HUES64 (cell line): ENCODE results near the gene NEBL.

Source experiments
- H3K27ac ChIP-seq: 2 replicates; pipeline ENCODE4 v1.7.0; 2013; ENCODE audit warnings: low read depth, low read length, inconsistent platforms
- H3K27me3 ChIP-seq: 2 replicates; pipeline ENCODE4 v1.6.1; 2013; ENCODE audit warnings: mild to moderate bottlenecking, low read length; ENCODE audit not compliant: insufficient read depth
- H3K36me3 ChIP-seq: 2 replicates; pipeline ENCODE4 v1.6.1; 2013; ENCODE audit warnings: mild to moderate bottlenecking, low read length; ENCODE audit not compliant: insufficient read depth
- H3K4me1 ChIP-seq: 2 replicates; pipeline ENCODE4 v1.6.1; 2013; ENCODE audit warnings: mild to moderate bottlenecking, low read length, moderate library complexity; ENCODE audit not compliant: insufficient read depth
- H3K4me3 ChIP-seq: 2 replicates; pipeline ENCODE4 v1.5.1; 2013; ENCODE audit warnings: mild to moderate bottlenecking, low read length, moderate library complexity
- H3K9ac ChIP-seq: 2 replicates; pipeline ENCODE4 v1.6.1; 2013; ENCODE audit warnings: mild to moderate bottlenecking, low read depth, low read length
- H3K9me3 ChIP-seq: 2 replicates; pipeline ENCODE4 v1.6.1; 2013; ENCODE audit warnings: low read depth, low read length; ENCODE audit not compliant: insufficient read depth
- WGBS: fragments of 150-250, 120-280 bp; methylation state at CpG from one replicate; pipeline ENCODE4 v1.1.7; 2013; ENCODE audit warnings: missing lambda C conversion rate; 5-methylcytosine and 5-hydroxymethylcytosine counted together

NEBL gene

DNA sequence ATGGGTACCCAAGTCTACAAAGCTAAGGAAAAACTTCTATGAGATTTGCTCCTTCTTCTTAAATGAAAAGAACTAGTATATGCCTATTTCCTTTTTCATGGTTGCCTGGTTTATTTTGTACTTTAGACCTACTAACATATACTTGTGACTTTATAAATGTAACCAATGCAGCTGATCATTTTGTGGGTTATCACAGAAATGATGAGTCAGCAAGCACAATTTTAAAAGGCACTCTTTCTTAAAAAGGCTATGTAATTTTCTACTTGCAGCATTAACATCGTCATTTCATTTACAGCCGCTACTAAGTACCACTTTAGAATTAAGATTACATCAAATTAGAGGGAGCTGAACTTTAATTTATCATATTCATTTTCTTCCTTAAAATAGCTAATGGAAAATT, 13.6 kb downstream of the NEBL start:
- Histone ChIP-seq H3K27me3 (no peaks in the 10 kb centered on the region), H3K9ac (no peak overlapping the region), H3K9me3 (no peaks in the 10 kb centered on the region), H3K4me1 (peaks cover 2% of the 10 kb centered on the region), H3K4me3 (no peak overlapping the region), H3K27ac (no peak overlapping the region), H3K36me3 (peaks cover 8% of the 10 kb centered on the region; the same call in 1 of the 2 replicates)
- WGBS, result 100% methylated on average over 1 of the region's 2 CpGs

DNA sequence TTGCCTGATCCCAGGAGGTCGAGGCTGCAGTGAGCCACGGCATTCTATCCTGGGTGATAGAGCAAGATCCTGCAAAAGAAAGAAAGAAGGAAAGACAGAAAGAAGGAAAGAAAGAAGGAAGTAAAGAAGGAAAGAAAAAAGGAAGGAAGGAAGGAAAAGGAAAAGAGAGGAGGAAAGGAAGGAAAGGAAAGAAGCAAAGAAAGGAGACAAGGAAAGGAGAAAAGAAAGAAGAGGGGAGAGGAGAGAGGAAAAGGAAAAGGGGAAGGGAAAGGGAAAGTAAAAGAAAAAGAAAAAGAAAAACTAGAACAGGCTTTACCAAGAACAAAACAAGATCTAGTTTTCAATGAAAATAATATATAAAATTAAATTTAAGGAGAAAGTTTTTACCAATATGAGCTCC, 15.0 kb downstream of the NEBL start:
- no peaks in the 10 kb centered on the region for H3K27me3 ChIP-seq
- H3K9me3 ChIP-seq, result no peaks in the 10 kb centered on the region
- no peak overlapping the region for H3K4me3 ChIP-seq
- 71% methylated on average over 2 of the region's 2 CpGs for WGBS
- H3K9ac ChIP-seq, result no peak overlapping the region
- H3K36me3 ChIP-seq, result peaks cover 5% of the 10 kb centered on the region; the same call in 1 of the 2 replicates
- no peak overlapping the region for H3K27ac ChIP-seq
- H3K4me1 ChIP-seq, result no peaks in the 10 kb centered on the region

DNA sequence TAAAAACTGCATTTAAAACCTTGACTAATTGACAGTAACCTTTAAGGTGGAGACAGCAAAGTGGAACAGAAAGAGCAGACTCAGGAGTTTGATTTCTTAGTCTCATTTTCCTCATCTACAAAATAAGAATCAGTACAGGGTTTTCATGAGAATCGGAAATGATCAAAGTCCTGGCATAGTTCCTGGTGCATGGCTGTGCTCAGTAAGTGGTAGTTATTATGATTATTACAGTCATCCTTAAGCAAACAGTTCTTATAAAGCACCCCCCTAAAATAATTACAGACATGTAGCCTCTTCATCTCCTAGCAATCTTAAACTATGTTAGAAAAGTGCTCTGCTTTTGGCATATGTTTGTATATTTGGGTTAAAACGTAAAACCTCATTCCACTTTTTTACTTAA, 18.0 kb downstream of the NEBL start:
- H3K4me3 ChIP-seq, result no peak overlapping the region

DNA sequence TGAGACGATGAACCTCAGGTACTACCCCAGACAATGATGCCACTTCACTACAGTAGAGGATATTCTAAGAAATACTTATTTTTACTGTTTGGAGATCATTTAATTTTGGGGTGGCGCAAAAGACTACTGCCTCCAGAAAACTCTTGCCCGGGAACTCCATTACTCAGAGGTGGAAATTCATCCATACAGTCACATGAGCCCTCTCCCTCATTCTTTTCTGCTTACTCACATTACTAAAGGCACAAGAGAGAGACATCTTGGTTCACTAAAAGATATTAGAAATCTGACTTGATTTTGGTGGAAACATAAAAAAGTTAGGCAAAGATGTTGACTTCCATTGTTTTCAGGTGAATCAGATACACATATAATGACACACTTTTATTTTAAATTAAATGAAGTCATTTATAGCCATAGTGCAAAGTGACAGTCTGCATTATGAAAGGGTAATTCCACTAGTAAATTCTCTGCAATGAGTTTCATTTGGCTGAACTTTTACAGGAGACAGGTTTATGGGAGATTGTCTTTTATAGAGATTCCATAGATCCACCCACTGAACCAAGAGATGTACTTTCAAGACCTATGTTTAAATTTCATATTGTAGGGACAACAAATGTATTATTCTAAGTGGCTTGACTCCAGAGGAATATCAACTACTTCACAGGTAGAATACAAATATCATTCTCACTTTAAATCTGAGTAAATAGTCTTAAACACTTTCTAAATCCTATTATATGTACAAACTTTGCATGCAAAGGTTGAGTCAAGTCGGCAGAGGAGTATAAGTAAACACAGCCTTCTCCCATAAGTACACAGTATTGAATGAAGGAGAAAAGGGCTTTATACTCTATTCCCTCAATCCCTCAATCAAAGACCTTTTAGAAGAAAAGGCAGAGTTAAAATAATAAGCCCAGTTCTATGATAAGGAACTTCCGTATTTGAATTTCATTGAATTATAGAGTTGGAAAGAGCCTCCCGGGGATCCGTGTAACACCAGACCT, 18.8 kb downstream of the NEBL start:
- no peaks in the 10 kb centered on the region for H3K27me3 ChIP-seq
- WGBS, result 97% methylated on average over 6 of the region's 7 CpGs
- no peak overlapping the region for H3K4me3 ChIP-seq
- H3K9me3 ChIP-seq, result no peaks in the 10 kb centered on the region
- no peak overlapping the region for H3K27ac ChIP-seq
- H3K36me3 ChIP-seq, result peaks cover 5% of the 10 kb centered on the region; the same call in 1 of the 2 replicates
- no peaks in the 10 kb centered on the region for H3K4me1 ChIP-seq
- no peak overlapping the region for H3K9ac ChIP-seq

More for the DNA sequence above, 18.0 kb downstream of the NEBL start:
- 100% methylated on average over 1 of the region's 2 CpGs for WGBS
- no peaks in the 10 kb centered on the region for H3K27me3 ChIP-seq
- no peak overlapping the region for H3K27ac ChIP-seq
- H3K4me1 ChIP-seq, result no peaks in the 10 kb centered on the region
- H3K9me3 ChIP-seq, result no peaks in the 10 kb centered on the region
- H3K36me3 ChIP-seq, result peaks cover 5% of the 10 kb centered on the region; the same call in 1 of the 2 replicates
- no peak overlapping the region for H3K9ac ChIP-seq

DNA sequence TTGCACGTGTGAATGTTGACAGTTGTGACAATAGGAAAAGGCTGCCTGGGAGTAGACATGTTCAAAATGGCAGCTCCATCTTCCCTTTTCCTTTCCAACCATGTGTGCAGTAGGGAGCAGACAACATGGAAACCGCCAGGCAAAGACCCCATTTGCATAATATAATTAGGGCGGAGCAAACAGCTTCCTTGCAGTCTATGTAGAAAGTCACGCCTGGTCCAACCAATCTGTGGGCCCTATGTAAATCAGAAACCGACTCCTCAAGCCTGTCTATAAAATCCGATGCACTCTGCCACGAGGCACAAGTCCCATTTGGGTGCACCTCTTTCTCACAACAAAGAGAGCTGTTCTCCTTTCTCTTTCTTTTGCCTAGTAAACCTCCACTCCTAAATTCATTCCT, 19.6 kb downstream of the NEBL start:
- no peaks in the 10 kb centered on the region for H3K4me1 ChIP-seq
- 92% methylated on average over 7 of the region's 7 CpGs for WGBS
- no peaks in the 10 kb centered on the region for H3K9me3 ChIP-seq
- H3K36me3 ChIP-seq, result peaks cover 7% of the 10 kb centered on the region; the same call in 1 of the 2 replicates
- H3K4me3 ChIP-seq, result no peak overlapping the region
- H3K27ac ChIP-seq, result no peak overlapping the region
- no peaks in the 10 kb centered on the region for H3K27me3 ChIP-seq
- H3K9ac ChIP-seq, result no peak overlapping the region

DNA sequence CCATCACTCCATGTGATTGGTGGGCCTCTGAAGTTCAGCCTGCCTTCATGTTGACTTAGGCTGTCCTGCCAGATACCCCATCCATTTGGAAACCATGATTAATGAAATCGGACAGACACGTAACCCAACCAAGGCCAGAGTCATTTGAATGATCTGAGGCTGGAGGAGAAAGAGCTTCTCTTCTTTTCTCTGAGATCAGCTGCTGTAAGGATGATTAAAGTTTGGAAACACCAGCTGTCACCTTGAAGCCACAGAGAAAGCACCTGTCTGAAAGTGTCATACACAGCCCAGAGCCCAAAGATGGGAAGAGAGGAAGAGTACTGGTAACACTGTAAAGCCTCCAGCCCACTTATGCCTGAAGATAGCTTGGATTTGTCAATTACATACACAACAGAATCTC, 22.9 kb downstream of the NEBL start:
- H3K27ac ChIP-seq, result no peak overlapping the region
- 0 out of 2 replicates have a peak, but pooled peaks cover 5% of the 10 kb centered on the region for H3K36me3 ChIP-seq
- no peak overlapping the region for H3K9ac ChIP-seq
- 100% methylated on average over 2 of the region's 2 CpGs for WGBS
- H3K9me3 ChIP-seq, result no peaks in the 10 kb centered on the region
- no peaks in the 10 kb centered on the region for H3K27me3 ChIP-seq
- H3K4me1 ChIP-seq, result peaks cover 14% of the 10 kb centered on the region
- no peak overlapping the region for H3K4me3 ChIP-seq

DNA sequence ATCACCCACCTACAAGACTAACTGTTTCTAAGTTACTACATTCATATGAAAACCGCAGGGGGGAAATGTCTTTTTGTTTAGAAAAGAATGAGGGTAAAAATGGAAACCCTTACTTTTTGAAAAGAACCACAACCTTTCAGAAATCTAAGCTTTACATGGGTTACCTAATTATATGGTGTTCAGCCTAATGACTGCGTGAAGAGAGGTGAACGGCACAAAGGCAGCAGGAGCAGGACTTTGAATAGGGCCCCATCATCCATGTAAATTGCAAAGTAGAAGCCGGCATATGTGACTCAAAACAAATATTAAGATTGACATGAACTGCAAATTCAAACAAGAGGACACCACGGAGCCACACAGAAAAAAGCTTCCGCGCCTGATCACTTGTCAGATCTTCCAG, 25.1 kb downstream of the NEBL start:
- H3K27ac ChIP-seq, result no peak overlapping the region
- H3K4me3 ChIP-seq, result no peak overlapping the region
- H3K36me3 ChIP-seq, result peaks cover 6% of the 10 kb centered on the region; the same call in 1 of the 2 replicates
- H3K27me3 ChIP-seq, result no peaks in the 10 kb centered on the region
- H3K4me1 ChIP-seq, result peaks cover 14% of the 10 kb centered on the region
- 78% methylated on average over 6 of the region's 7 CpGs for WGBS
- no peaks in the 10 kb centered on the region for H3K9me3 ChIP-seq
- H3K9ac ChIP-seq, result no peak overlapping the region

DNA sequence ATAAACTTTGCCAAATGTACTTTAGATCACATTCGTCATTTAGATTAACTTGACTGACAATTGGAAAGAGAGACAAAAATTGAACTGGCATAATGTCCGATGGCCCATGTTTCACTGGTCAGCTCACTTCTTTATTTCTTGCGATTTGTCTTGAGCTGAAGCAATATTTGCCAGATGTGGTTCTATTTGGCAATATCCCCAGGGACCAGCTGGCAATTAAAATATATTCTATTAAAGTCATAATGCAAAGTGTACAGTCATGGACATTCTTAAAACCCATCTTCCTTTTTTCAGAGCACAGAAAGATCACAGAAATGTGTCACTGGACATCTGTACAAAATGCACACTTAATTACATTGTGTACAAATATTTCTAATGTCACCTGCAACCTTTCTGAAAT, 26.3 kb downstream of the NEBL start:
- peaks cover 14% of the 10 kb centered on the region for H3K4me1 ChIP-seq
- no peak overlapping the region for H3K27ac ChIP-seq
- H3K9ac ChIP-seq, result no peak overlapping the region
- H3K36me3 ChIP-seq, result peaks cover 6% of the 10 kb centered on the region; the same call in 1 of the 2 replicates
- no peak overlapping the region for H3K4me3 ChIP-seq
- no peaks in the 10 kb centered on the region for H3K27me3 ChIP-seq
- no peaks in the 10 kb centered on the region for H3K9me3 ChIP-seq
- 96% methylated on average over 3 of the region's 3 CpGs for WGBS

DNA sequence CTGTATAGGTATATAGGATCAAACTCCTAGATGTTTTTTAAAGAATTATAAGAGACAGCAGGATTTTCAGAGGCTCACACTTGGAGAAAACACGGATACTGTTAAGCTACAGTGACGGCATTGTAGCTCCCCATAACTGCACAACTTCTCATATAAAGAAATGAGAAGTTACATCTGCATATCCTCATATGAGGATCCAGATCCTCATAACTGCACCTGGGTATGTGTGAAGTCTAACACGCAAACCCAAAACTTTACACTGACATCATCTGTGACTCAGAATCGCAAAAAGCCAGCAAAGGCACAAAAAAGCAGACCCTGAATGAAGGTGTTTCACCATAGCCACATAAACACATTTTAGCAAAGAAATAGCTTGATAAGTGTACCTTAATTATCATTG, 34.1 kb downstream of the NEBL start:
- peaks cover 7% of the 10 kb centered on the region; the same call in 1 of the 2 replicates for H3K4me1 ChIP-seq
- no peak overlapping the region for H3K27ac ChIP-seq
- H3K9ac ChIP-seq, result no peak overlapping the region
- H3K27me3 ChIP-seq, result no peaks in the 10 kb centered on the region
- 85% methylated on average over 4 of the region's 4 CpGs for WGBS
- no peaks in the 10 kb centered on the region; the same call in 1 of the 2 replicates for H3K36me3 ChIP-seq
- no peak overlapping the region for H3K4me3 ChIP-seq
- no peaks in the 10 kb centered on the region for H3K9me3 ChIP-seq

DNA sequence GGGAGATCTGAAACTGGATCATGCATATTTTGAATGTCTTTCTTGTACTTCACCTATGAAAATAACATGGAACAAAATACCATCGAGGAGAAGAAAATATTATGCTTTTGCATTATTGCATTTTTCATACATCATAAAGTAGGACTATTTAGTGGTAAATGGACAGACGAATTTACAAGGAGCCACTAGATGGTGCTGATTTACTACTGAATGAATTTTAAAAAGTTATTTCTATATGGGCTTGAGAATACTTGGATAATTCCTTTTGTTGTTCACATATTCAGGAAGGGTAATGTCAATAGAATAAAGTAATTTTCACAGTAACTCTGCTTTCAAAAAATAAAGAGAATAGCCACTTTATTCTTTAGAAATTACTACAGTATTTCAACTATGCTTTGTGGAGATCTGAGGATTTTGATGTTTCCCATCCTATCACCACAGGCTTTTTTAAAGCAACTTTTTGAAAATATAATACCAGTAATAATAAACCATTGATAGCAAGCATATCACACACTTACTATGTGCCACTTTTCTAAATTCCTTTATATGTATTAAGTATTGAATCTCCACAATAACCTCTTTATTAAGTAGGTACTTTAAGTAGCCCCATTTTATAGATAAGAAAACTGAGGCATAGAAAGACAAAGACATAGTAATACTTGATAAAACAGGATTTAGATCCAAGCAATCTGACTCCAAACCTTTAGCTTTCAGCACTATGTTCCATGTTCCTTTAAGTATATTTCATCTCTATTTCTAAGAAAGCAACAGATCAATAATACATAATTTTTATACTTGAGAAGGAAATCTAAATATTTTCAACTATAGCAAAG, 38.6 kb downstream of the NEBL start:
- Histone ChIP-seq H3K9me3 (no peaks in the 10 kb centered on the region), H3K27ac (no peak overlapping the region), H3K36me3 (no peaks in the 10 kb centered on the region), H3K9ac (no peak overlapping the region), H3K4me1 (no peaks in the 10 kb centered on the region), H3K4me3 (no peak overlapping the region), H3K27me3 (no peaks in the 10 kb centered on the region)
- 10% methylated on average over 1 of the region's 2 CpGs for WGBS

DNA sequence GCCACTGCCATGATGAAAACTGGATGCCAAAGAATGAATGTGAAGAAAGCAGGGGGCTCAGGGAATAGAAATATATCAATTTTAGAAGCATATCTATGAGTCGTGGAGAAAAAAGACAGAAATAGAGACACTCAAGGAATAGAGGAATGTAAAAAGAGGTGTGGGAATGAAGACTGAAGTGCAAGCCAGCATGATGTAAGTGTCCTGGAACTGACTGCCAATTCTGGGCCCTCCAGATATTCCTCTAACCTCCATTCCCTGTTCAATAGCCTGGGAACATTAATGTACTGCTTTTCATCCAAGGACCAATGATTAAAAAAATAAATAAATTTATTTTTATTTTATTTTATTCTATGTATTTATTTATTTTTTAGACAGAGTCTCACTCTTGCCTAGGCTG, 40.6 kb downstream of the NEBL start:
- H3K36me3 ChIP-seq, result no peaks in the 10 kb centered on the region
- no peak overlapping the region for H3K4me3 ChIP-seq
- no peak overlapping the region for H3K27ac ChIP-seq
- H3K27me3 ChIP-seq, result no peaks in the 10 kb centered on the region
- 96% methylated on average over 1 of the region's 1 CpG for WGBS
- no peak overlapping the region for H3K9ac ChIP-seq
- no peaks in the 10 kb centered on the region for H3K9me3 ChIP-seq
- H3K4me1 ChIP-seq, result no peaks in the 10 kb centered on the region
